Transverse colon (tissue), 4 donors: Measurements from ENCODE around the gene TGIF1.

Source experiments
- POLR2AphosphoS5 ChIP-seq, 3 donors: sonication (generic); formaldehyde crosslinking; IDR thresholded peaks; one replicate each; pipeline ENCODE4 v1.6.1; 2016; ENCODE audit warnings: antibody characterized with exemption in 3 of 3
- TF ChIP-seq, protein P1 (sequence below), 5 experiments: fragments of 200-600 bp in 3 of 5; fragments of 450-650 bp in 2 of 5; sonication (generic) in 3 of 5; IDR thresholded peaks; 1 replicate in 2 of 5; 2 replicates in 3 of 5; pipeline ENCODE4 v1.5.1; 2016 to 2017; ENCODE audit warnings: antibody characterized with exemption in 5 of 5, inconsistent platforms in 3 of 5, mild to moderate bottlenecking in 2 of 5, moderate library complexity in 1 of 5

DNA sequence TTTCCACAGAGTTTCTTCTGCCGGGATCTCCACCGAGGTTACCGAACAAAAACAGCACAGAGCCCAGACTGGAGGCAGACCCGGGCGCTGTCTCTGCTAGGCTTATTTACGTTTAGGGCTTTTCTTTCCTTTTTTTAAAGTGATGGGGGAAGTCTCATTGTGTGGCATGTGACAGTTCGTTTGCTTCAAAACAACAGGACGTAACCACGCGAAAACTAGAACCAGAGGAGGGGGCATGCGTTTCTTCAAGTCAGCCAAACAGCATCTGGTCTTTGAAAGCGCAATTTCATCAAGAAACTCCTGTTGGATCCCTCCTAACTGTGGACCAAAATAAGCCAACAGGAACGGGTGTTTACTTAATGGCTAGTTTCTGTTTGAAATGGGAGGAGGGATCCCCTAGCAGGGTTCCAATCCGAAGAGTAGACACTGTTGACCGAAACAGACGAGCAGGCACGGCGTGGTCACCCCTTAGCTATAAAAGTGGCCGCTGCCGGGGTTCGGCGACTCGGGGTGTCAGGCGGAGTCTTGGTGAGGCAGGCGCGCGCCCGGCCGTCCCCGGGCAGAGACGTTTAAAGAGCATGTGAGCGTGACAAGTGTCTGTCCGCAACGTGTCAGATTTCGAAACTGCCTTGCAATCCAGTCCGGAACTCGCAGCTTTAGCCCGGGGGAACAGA is 997 bp upstream of the TGIF1 start:
- TF ChIP-seq, protein P1, sequence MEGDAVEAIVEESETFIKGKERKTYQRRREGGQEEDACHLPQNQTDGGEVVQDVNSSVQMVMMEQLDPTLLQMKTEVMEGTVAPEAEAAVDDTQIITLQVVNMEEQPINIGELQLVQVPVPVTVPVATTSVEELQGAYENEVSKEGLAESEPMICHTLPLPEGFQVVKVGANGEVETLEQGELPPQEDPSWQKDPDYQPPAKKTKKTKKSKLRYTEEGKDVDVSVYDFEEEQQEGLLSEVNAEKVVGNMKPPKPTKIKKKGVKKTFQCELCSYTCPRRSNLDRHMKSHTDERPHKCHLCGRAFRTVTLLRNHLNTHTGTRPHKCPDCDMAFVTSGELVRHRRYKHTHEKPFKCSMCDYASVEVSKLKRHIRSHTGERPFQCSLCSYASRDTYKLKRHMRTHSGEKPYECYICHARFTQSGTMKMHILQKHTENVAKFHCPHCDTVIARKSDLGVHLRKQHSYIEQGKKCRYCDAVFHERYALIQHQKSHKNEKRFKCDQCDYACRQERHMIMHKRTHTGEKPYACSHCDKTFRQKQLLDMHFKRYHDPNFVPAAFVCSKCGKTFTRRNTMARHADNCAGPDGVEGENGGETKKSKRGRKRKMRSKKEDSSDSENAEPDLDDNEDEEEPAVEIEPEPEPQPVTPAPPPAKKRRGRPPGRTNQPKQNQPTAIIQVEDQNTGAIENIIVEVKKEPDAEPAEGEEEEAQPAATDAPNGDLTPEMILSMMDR (IDR thresholded peaks at IDR 0.05) = no peak
- TF ChIP-seq POLR2AphosphoS5 (IDR thresholded peaks at IDR 0.05) = peak; percentile 70 to 91 (median 86)
